PC-3 (cell line): ENCODE measurements around the gene SLC39A10.

ENCODE experiments used
- EZH2phosphoT487 ChIP-seq: fragments of 300-600 bp; sonication (generic); IDR thresholded peaks from 2 replicates; pipeline ENCODE4 v1.6.1; 2018; ENCODE audit warnings: mild to moderate bottlenecking, antibody characterized with exemption, low read length, borderline replicate concordance
- TF ChIP-seq, protein P1 (sequence below): fragments of 300-600 bp; sonication (generic); conservative IDR thresholded peaks from 2 replicates; pipeline ENCODE4 v1.5.1; 2017; ENCODE audit warnings: antibody characterized with exemption, low read depth, mild to moderate bottlenecking, low read length

DNA sequence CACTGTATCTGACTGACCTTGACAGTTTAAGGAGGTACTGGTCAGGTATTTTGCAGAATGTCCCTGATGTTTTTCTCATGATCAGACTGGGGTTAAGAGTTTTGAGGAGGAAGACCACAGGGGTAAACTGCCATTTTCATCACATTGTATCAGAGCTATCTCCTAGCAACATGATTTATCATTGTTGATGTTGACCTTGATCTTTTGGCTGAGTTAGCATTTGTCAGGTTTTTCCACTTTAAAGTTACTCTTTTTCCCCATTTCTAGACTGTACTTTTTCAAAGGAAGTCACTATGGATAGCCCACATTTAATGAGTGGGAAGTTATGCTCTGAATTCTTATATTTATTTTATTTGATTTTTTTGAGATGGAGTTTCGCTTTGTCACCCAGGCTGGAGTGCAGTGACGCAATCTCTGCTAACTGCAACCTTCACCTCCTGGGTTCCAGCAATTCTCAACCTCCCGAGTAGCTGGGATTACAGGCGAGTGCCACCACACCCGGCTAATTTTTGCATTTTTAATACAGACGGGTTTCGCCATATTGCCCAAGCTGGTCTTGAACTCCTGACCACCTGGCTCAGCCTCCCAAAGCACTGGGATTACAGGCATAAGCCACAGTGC, 17.7 kb upstream of the SLC39A10 start:
- no peak for TF ChIP-seq EZH2phosphoT487
- TF ChIP-seq, protein P1, sequence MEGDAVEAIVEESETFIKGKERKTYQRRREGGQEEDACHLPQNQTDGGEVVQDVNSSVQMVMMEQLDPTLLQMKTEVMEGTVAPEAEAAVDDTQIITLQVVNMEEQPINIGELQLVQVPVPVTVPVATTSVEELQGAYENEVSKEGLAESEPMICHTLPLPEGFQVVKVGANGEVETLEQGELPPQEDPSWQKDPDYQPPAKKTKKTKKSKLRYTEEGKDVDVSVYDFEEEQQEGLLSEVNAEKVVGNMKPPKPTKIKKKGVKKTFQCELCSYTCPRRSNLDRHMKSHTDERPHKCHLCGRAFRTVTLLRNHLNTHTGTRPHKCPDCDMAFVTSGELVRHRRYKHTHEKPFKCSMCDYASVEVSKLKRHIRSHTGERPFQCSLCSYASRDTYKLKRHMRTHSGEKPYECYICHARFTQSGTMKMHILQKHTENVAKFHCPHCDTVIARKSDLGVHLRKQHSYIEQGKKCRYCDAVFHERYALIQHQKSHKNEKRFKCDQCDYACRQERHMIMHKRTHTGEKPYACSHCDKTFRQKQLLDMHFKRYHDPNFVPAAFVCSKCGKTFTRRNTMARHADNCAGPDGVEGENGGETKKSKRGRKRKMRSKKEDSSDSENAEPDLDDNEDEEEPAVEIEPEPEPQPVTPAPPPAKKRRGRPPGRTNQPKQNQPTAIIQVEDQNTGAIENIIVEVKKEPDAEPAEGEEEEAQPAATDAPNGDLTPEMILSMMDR = no peak
